RPMI8226 (cell line): ENCODE results near the gene CWC25.
"Not testable (repeated sequence)": the region's sequence is repeated elsewhere in the genome, so short reads cannot be mapped to it uniquely, and the experiment has no call there.

Experiments
- DNase-seq: peaks from one replicate; pipeline ENCODE4 v3.0.0-alpha.2; 2015

The CWC25 gene

DNA sequence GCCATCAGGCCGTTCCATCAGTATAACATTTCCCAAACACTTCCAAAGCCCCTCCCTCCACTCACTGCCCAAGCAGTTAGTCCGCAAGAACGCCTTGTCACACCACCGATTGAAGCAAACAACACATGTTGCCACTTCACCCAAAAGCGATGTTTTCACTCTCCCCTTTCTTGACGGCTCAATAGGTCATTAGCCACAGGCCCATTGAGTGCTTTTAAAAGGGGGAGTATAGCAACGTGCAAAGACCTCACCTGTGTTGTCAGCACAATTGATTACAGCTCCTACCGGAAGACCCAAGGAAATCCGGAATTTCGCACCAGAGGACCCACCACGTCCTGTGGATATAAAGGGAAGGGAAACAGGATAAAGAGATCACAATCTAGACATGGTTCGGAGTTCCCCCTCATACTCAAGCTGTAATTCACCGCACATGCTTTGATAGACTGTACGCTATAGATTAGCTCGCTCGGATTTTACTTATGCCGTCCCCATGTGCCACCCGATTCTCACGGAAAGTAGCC is 27.7 kb upstream of the CWC25 start:
- DNase-seq, result no peak

- DNase-seq, result no peak
Observed at GRCh38 chr17:38851434-38851833, 26.3 kb upstream of the CWC25 start.

GRCh38 chr17:38850374-38850773 is 25.3 kb upstream of the CWC25 start:
- DNase-seq, result no peak

GRCh38 chr17:38848939-38849605 is 24.0 kb upstream of the CWC25 start:
- DNase-seq, result no peak

DNA sequence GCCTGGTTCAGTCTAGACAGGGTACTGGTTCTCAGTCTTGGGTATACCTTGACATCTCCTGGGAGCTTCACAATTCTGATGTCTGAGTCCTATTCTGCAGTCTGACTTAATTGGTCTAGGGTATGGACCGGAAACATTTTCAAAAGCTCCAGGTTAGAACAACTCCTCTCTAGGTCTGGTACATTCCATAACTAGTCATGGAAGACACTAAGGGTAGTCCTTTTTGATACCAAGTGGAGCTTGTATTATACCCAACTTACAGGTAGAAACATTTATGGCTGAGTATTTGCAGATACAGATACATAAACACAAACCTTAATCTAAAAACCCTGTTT is 23.4 kb upstream of the CWC25 start:
- DNase-seq, result no peak

DNA sequence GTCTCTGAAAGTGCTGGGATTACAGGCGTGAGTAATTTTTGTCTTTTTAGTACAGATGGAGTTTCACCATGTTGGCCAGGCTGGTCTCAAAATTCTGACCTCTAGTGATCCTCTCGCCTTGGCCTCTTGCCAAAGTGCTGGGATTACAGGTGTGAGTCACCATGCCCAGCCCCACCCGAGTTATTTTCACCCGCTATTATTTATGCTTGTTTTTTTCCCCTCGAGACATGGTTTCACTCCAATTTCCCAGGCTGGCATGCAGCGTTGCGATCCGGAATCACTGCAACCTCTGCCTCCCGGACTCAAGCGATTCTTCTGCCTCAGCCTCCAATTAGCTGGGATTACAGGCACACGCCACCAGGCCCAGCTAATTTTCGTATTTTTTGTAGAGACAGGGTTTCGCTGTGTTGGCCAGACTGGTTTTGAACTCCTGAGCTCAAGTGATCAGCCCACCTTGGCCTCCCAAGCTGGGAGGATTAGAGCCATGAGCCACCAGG is 19.2 kb upstream of the CWC25 start:
- peak; percentile 92 for DNase-seq

GRCh38 chr17:38825762-38826247 is 684 bp upstream of the CWC25 start:
- no peak for DNase-seq

DNA sequence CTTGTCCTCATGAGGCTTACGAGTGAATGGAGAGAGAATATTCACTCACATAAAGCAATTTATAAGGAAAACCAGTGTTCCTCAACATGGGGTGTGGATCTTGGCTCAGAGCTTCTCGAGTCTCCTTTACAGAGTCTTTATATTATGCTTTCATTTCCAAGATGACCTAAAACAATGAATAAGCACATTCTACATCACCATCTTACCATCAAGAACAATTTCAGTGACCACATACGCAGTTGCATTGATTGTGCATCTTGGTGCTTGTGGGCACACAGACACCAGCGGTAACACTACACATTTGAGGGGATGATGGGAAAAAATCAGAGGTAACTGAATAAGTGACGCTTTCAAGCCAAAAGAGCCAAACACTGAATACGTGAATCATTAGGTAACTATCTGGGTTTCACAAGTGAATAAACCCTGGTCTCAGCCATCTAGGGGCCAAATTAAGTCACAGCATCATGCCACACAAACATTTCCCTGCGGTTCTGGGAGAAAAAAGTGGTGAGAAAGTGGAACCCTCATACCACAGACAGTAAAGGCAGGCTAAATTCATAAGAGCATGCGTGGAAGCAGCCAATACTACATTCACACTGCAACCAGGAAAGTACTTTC is 9.4 kb downstream of the CWC25 start:
- DNase-seq, result no peak

DNA sequence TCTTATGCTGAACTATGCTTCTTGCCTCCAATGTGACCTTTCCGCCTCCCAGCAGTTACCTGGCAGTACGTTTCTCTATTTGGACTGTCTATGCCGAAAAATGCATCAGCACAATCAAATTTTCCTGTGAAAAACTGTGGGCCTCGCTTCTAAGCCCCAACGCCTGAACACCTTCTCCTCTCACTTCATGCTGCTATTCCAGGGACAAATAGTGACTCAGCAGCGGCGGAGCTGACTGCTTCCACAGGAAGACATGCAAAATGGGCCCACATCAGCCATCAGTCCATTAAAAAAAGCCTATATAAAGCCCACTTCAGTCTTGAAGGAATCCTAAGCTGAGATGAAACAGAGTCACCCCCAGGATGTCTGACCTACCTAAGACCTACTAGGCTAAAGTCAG is 15.3 kb downstream of the CWC25 start:
- DNase-seq, result no peak

DNA sequence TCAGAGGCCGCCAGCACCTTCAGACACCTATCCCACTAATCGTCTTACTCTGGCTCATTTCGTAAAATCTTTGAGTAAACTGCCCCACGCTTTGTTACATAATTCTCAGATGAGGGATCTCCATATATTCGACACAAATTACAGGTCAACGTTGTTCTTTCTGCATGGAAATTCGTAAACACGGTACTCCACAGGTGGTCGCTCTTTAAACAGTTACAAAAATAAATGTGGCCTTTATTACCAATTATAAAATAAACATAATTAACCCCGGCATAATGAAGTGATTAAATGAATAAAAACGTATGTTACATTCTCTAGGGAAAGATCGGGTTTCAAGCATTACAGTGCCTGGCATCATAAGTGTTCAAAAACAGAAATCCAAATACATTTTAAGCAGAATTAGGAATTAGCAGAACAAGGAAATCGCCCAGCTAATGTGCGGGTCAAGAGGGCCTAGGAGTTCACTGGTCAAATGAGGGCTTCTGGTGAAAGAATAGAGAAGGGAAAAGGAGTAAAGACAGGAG is 24.8 kb downstream of the CWC25 start:
- no peak for DNase-seq

GRCh38 chr17:38799501-38800236 is 25.5 kb downstream of the CWC25 start, which contains the start of gene PIP4K2B:
Gene PIP4K2B (minus strand): TSS chr17:38799556. CDS start chr17:38799424, 132 bp downstream.
- peak; percentile 96 for DNase-seq

- DNase-seq, result peak; percentile 59
Observed at GRCh38 chr17:38798614-38799500, 26.3 kb downstream of the CWC25 start.

GRCh38 chr17:38797828-38798227 is 27.3 kb downstream of the CWC25 start:
- no peak for DNase-seq

GRCh38 chr17:38797158-38797490 is 28.0 kb downstream of the CWC25 start:
- DNase-seq, result no peak

DNA sequence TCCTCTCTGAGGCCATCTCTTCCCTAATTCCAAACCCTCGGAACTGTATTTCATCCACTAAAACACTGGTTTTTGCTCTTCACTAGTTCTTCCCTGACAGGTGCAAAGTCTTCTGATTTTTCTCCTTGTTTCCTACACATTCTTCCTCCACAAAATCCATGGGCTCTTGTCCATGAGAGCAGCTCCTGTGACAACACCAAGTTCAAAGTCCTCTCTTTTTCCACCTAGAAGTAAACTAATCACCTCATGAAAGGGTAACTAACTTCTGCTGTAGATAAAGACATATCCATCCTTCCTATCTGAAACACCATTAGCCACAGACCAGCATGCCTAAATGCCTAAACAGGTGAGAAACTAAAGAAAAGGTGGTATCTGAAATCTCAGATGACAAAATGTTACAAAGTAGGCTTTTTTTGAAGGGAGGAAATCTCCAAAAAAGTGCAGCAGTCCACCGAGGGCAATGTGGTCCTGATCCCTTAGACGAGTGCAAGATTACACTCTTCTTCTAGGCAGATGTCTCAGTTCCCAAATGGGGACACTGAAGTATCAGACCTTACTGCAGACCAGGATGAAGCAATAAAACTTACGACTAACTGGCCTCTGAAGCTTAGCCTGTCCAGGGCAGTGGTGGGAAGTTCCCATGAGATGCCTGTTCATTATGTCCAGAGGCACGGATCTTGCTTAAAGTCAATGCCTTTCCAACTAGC is 28.5 kb downstream of the CWC25 start:
- no peak for DNase-seq

GRCh38 chr17:38794221-38794620 is 30.9 kb downstream of the CWC25 start:
- no peak for DNase-seq

- DNase-seq, result no peak
Observed at GRCh38 chr17:38791162-38791561, 34.0 kb downstream of the CWC25 start.

GRCh38 chr17:38790148-38790707 is 34.9 kb downstream of the CWC25 start:
- DNase-seq, result not testable (repeated sequence)

DNA sequence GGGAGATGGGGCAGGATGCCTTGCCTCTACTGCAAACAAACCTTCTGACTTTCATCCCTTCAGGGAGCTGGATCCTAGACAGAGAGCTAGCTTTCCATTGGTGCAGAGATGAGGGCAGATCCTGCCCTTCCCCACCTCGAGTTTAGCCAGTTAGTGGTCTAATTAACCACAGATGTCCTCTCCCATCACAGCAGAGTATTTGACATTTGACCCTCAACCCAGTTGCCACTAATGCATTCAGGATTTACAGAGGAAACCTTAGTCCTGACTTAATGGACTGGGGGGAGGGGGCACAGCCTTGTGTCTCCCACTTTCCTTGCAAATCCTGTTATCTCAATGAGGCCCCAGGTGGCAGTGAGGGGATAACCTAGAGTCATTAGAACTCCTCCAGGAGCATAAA is 35.9 kb downstream of the CWC25 start:
- no peak for DNase-seq

DNA sequence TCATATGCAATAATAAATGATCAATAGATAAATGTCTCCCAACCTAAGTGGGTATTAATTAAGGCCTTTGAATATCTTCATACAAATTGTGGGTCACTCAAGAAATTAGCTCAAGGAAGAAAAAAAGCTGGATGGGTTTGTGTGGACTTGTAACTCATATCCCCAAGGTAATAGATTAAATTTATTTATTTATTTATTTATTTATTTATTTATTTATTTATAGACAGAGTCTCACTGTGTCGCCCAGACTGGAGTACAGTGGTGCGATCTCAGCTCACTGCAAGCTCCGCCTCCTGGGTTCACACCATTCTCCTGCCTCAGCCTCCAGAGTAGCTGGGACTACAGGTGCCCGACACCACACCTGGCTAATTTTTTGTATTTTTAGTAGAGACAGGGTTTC is 37.1 kb downstream of the CWC25 start:
- DNase-seq, result not testable (repeated sequence)

DNA sequence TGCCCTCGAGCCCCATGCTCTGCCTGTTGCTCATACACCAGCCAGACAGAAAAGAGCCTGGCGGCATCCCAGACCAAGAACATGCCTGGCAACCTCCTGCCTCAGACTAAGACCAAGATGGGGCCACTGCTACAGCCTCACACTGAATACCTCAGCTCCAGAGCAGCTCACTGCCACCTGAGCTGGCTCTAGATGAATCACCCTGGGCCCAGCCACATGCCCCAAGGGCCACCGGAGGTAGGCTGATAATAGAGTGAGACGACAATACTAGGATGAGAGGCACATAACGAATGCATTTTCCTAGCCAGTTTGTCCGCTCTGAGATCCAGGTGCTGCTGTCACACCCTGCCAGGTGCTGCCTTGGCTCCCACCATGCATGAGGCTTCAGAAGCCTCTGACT is 38.7 kb downstream of the CWC25 start:
- no peak for DNase-seq
